Adrenal gland (tissue), 5 donors: ENCODE measurements around the gene IMMP2L.
"Not testable (repeated sequence)": the region's sequence is repeated elsewhere in the genome, so short reads cannot be mapped to it uniquely, and the experiment has no call there.

Experiments used
- POLR2A ChIP-seq, 2 donors: fragments of 450-650 bp; IDR thresholded peaks; one replicate each; pipeline ENCODE4 v1.6.1; 2017; ENCODE audit warnings: antibody characterized with exemption in 2 of 2, mild to moderate bottlenecking in 2 of 2, moderate library complexity in 1 of 2
- TF ChIP-seq, protein P1 (sequence below), 6 experiments: fragments of 450-650 bp in 4 of 6; fragments of 200-600 bp in 2 of 6; sonication (generic) in 1 of 6; IDR thresholded peaks; 1 replicate in 5 of 6; 2 replicates in 1 of 6; pipeline versions ENCODE4 v1.5.1 to v1.8.0; 2016 to 2021; ENCODE audit warnings: antibody characterized with exemption in 6 of 6, mild to moderate bottlenecking in 2 of 6, moderate library complexity in 1 of 6
- donor health status: DM: no; HTN: no; CAD: no.

DNA sequence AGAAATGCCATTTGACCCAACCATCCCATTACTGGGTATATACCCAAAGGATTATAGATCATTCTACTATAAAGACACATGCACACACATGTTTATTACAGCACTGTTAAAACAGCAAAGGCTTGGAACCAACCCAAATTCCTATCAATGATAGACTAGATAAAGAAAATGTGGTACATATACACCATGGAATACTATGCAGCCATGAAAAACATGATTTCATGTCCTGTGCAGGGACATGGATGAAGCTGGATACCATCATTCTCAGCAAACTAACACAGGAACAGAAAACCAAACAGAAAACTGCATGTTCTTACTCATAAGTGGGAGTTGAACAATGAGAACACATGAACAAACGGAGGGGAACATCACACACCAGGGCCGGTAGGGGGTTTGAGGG, 625.6 kb downstream of the IMMP2L start:
- TF ChIP-seq, protein P1, sequence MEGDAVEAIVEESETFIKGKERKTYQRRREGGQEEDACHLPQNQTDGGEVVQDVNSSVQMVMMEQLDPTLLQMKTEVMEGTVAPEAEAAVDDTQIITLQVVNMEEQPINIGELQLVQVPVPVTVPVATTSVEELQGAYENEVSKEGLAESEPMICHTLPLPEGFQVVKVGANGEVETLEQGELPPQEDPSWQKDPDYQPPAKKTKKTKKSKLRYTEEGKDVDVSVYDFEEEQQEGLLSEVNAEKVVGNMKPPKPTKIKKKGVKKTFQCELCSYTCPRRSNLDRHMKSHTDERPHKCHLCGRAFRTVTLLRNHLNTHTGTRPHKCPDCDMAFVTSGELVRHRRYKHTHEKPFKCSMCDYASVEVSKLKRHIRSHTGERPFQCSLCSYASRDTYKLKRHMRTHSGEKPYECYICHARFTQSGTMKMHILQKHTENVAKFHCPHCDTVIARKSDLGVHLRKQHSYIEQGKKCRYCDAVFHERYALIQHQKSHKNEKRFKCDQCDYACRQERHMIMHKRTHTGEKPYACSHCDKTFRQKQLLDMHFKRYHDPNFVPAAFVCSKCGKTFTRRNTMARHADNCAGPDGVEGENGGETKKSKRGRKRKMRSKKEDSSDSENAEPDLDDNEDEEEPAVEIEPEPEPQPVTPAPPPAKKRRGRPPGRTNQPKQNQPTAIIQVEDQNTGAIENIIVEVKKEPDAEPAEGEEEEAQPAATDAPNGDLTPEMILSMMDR (IDR thresholded peaks at IDR 0.05), result not testable (repeated sequence)
- TF ChIP-seq POLR2A (IDR thresholded peaks at IDR 0.05), result not testable (repeated sequence)
